HepG2 (cell line): Measurements from ENCODE around the gene KIN. TPM values are rescaled to one million over a fixed set of nuclear protein-coding genes. Genes with fewer than 3 reads are reported as not detected.

Source experiments
- ATAC-seq: fragments of 200-7000 bp; cut with Tn5 transposase; 3 replicates; pipeline ENCODE4 v1.9.1; 2020; ENCODE audit warnings: mild to moderate bottlenecking, moderate library complexity
- BruUV-seq: library from RNA; stranded (reverse); fragments of 400-500 nt; replicated peaks from 2 replicates; lab custom pipeline; 2021; lab: Mats Ljungman, UMichigan
- CTCF ChIA-PET: fragments of 300-600 bp; formaldehyde crosslinking; extraction: SDS; loops from one replicate; lab custom pipeline; 2021; ENCODE audit warnings: low total read pairs, inconsistent platforms, low intra/inter-chr PET ratio; lab: Yijun Ruan, JAX
- POLR2A ChIA-PET: fragments of 350-600 bp; sonication (Branson Sonifier 250); formaldehyde crosslinking; loops from one replicate; lab custom pipeline; 2020; ENCODE audit warnings: antibody characterized with exemption, inconsistent platforms; lab: Yijun Ruan, JAX
- DNase-seq: peaks from one replicate; pipeline ENCODE4 v3.0.0-alpha.2; 2015; ENCODE audit warnings: low spot score
- FAIRE-seq: peaks from 3 replicates; lab custom pipeline; 2011; peaks lifted over from hg19 to GRCh38; lab: Jason Lieb, UNC
- H2AFZ ChIP-seq: one replicate; pipeline ENCODE4 v1.6.1; 2011; ENCODE audit warnings: low read length, inconsistent platforms
- H3K27ac ChIP-seq: fragments of 300-600 bp; 3 replicates; pipeline ENCODE4 v1.8.0; 2011; ENCODE audit warnings: mixed run types, mild to moderate bottlenecking, mixed read lengths, low read length, inconsistent platforms; ENCODE audit not compliant: insufficient read depth; ENCODE audit errors: extremely low read length
- H3K27me3 ChIP-seq, 2 experiments: fragments of 200-600 bp in 1 of 2; 2 replicates in 1 of 2; 3 replicates in 1 of 2; pipeline versions ENCODE4 v1.6.0 to v1.8.0; 2011; ENCODE audit warnings: low read length in 2 of 2, mild to moderate bottlenecking in 2 of 2, moderate library complexity in 2 of 2, inconsistent platforms in 1 of 2; ENCODE audit not compliant: insufficient read depth in 2 of 2, control insufficient read depth in 1 of 2
- H3K36me3 ChIP-seq, 2 experiments: fragments of 200-600 bp in 1 of 2; replicated peaks in 1 of 2; 2 replicates in 1 of 2; 3 replicates in 1 of 2; pipeline versions ENCODE4 v1.5.1 to v1.8.0; 2011; ENCODE audit warnings: low read length in 2 of 2, inconsistent platforms in 1 of 2; ENCODE audit not compliant: insufficient read depth in 2 of 2, control insufficient read depth in 1 of 2
- H3K4me1 ChIP-seq: 2 replicates; pipeline ENCODE4 v1.5.1; 2012; ENCODE audit warnings: low read length, inconsistent platforms; ENCODE audit not compliant: insufficient read depth
- H3K4me2 ChIP-seq: 2 replicates; pipeline ENCODE4 v1.6.0; 2011; ENCODE audit warnings: low read depth, low read length, inconsistent platforms
- H3K4me3 ChIP-seq, 3 experiments: fragments of 200-600 bp in 1 of 3; sonication (generic), shearing (Covaris generic) in 1 of 3; replicated peaks in 1 of 3; 2 replicates each; pipeline ENCODE4 v1.5.1; 2011 to 2016; ENCODE audit warnings: low read length in 3 of 3, inconsistent platforms in 2 of 3, low read depth in 2 of 3, mild to moderate bottlenecking in 2 of 3, control low read depth in 1 of 3, mixed read lengths in 1 of 3; ENCODE audit not compliant: insufficient read depth in 1 of 3
- H3K79me2 ChIP-seq: one replicate; pipeline ENCODE4 v1.6.1; 2011; ENCODE audit warnings: low read length, inconsistent platforms; ENCODE audit not compliant: insufficient read depth
- H3K9ac ChIP-seq: 2 replicates; pipeline ENCODE4 v1.6.0; 2011; ENCODE audit warnings: mild to moderate bottlenecking, low read depth, low read length, inconsistent platforms; ENCODE audit not compliant: insufficient read depth
- H3K9me3 ChIP-seq: 2 replicates; pipeline ENCODE4 v1.5.1; 2012; ENCODE audit warnings: mild to moderate bottlenecking, low read length
- H4K20me1 ChIP-seq: 2 replicates; pipeline ENCODE4 v1.6.0; 2011; ENCODE audit warnings: inconsistent platforms, mild to moderate bottlenecking, low read length, moderate library complexity; ENCODE audit not compliant: insufficient read depth
- CCDC6 ChIP-seq: sonication (generic); formaldehyde crosslinking; IDR thresholded peaks from 2 replicates; pipeline ENCODE4 v1.8.1; 2022; ENCODE audit warnings: mild to moderate bottlenecking, missing genetic modification reagents, moderate library complexity
- CENPT ChIP-seq: sonication (generic); formaldehyde crosslinking; IDR thresholded peaks from 2 replicates; pipeline ENCODE4 v1.8.0; 2022; ENCODE audit warnings: low read depth, mild to moderate bottlenecking, moderate library complexity, missing genetic modification reagents
- CSRNP1 ChIP-seq: sonication (generic); formaldehyde crosslinking; IDR thresholded peaks from 2 replicates; pipeline ENCODE4 v1.8.1; 2023; ENCODE audit warnings: mild to moderate bottlenecking, missing genetic modification reagents
- ELF4 ChIP-seq: sonication (generic); formaldehyde crosslinking; IDR thresholded peaks from 2 replicates; pipeline ENCODE4 v1.5.0; 2020; ENCODE audit warnings: missing genetic modification reagents, mild to moderate bottlenecking, moderate library complexity, borderline replicate concordance
- HOXA7 ChIP-seq: sonication (generic); formaldehyde crosslinking; IDR thresholded peaks from 2 replicates; pipeline ENCODE4 v1.8.1; 2022; ENCODE audit warnings: mild to moderate bottlenecking, missing genetic modification reagents, moderate library complexity
- KDM4B ChIP-seq: sonication (generic); formaldehyde crosslinking; IDR thresholded peaks from 2 replicates; pipeline ENCODE4 v1.4.0; 2020; ENCODE audit warnings: missing genetic modification reagents
- MTA1 ChIP-seq: sonication (generic); formaldehyde crosslinking; IDR thresholded peaks from 2 replicates; pipeline ENCODE4 v1.4.0; 2020; ENCODE audit warnings: missing genetic modification reagents, mild to moderate bottlenecking, borderline replicate concordance
- SNAPC2 ChIP-seq: sonication (generic); formaldehyde crosslinking; IDR thresholded peaks from 2 replicates; pipeline ENCODE4 v1.8.1; 2022; ENCODE audit warnings: mild to moderate bottlenecking, missing genetic modification reagents
- ZNF337 ChIP-seq: sonication (generic); formaldehyde crosslinking; IDR thresholded peaks from 2 replicates; pipeline ENCODE4 v1.5.1; 2020; ENCODE audit warnings: missing genetic modification reagents, low read depth, mild to moderate bottlenecking, borderline replicate concordance
- ZNF460 ChIP-seq: sonication (generic); formaldehyde crosslinking; IDR thresholded peaks from 2 replicates; pipeline ENCODE4 v1.5.1; 2020; ENCODE audit warnings: missing genetic modification reagents, mild to moderate bottlenecking, borderline replicate concordance
- ZNF549 ChIP-seq: sonication (generic); formaldehyde crosslinking; IDR thresholded peaks from 2 replicates; pipeline ENCODE4 v1.5.0; 2020; ENCODE audit warnings: missing genetic modification reagents
- ZNF558 ChIP-seq: sonication (generic); formaldehyde crosslinking; IDR thresholded peaks from 2 replicates; pipeline ENCODE4 v1.9.0; 2022; ENCODE audit warnings: mild to moderate bottlenecking, missing genetic modification reagents, borderline replicate concordance
- ZNF605 ChIP-seq: sonication (generic); formaldehyde crosslinking; IDR thresholded peaks from 2 replicates; pipeline ENCODE4 v1.8.0; 2022; ENCODE audit warnings: mild to moderate bottlenecking, missing genetic modification reagents
- ZNF740 ChIP-seq: sonication (generic); formaldehyde crosslinking; IDR thresholded peaks from 2 replicates; pipeline ENCODE4 v1.4.0; 2020; ENCODE audit warnings: missing genetic modification reagents
- ZNF839 ChIP-seq: sonication (generic); formaldehyde crosslinking; IDR thresholded peaks from 2 replicates; pipeline ENCODE4 v1.4.0; 2020; ENCODE audit warnings: missing genetic modification reagents, mild to moderate bottlenecking, borderline replicate concordance
- ZNF891 ChIP-seq: sonication (generic); formaldehyde crosslinking; IDR thresholded peaks from 2 replicates; pipeline ENCODE4 v1.5.0; 2020; ENCODE audit warnings: mild to moderate bottlenecking, missing genetic modification reagents
- WGBS: methylation state at CpG from one replicate; pipeline ENCODE4 v1.1.6; 2017; ENCODE audit warnings: low lambda C conversion rate; 5-methylcytosine and 5-hydroxymethylcytosine counted together
- in situ Hi-C: cut with HindIII; loops from 2 replicates; pipeline ENCODE4 v1.10.0; 2017; ENCODE audit warnings: low pct_unique_long_range_greater_than_20kb; ENCODE audit not compliant: extremely low pct_ligation_motif_present
- intact Hi-C: fragments of 100-400 bp; cut with micrococcal nuclease; formaldehyde crosslinking; loops from one replicate; pipeline ENCODE4 v1.10.0; 2022; ENCODE audit not compliant: unreplicated experiment
- polyA plus RNA-seq, 8 experiments: library from polyadenylated mRNA; depleted of rRNA in 3 of 8; stranded (reverse) in 7 of 8; unstranded in 1 of 8; fragments of >200 nt; fragmentation: Illumina TruSeq in 4 of 8; extraction: Trizol in 4 of 8; gene quantifications; 2 replicates each; pipeline versions ENCODE4 v1.2.1 to v1.2.3, GENCODE V29; 2011 to 2016; ENCODE audit warnings: low read depth in 4 of 8, missing spikeins in 1 of 8, mixed read lengths in 1 of 8; ENCODE audit not compliant: insufficient read depth in 1 of 8
- total RNA-seq, 5 experiments: library from RNA; depleted of rRNA; stranded (reverse); fragments of >200 nt; fragmentation: Illumina TruSeq; extraction: Trizol; gene quantifications; 2 replicates each; pipeline ENCODE4 v1.2.3, GENCODE V29; 2016; ENCODE audit warnings: low read depth in 1 of 5

The KIN gene
- total and polyA plus RNA-seq, 2 of the 13 experiments (the other 11 are each of a cell fraction or from before 2014, with no cell fraction given): 4.9 to 23.2 TPM

GRCh38 chr10:7788639-7789286 is 970 bp upstream of the KIN start (continued):
- TF ChIP-seq HOXA7 (CRISPR knock-in tag) (no peak), ZNF549 (no peak), MTA1 (0 out of 2 replicates have a peak, but pooled peaks have one; percentile 11)

GRCh38 chr10:7787150-7787856 is 490 bp downstream of the KIN start:
- ChIA-PET POLR2A (interaction anchor here (0.8 to 3.5 kb wide), 17 partner anchors 12 to 262 kb away, joined by 3 to 56 read pairs (median 6); partner anchors contain the start of genes ITIH2 and TAF3), CTCF (no interaction called here)
- Histone ChIP-seq H3K4me2 (peak overlapping the region; percentile 75), H3K9me3 (no peaks in the 10 kb centered on the region), H3K36me3 (peaks cover 1 to 6% of the 10 kb centered on the region in 2 experiments; a peak in 2 of 5 replicates), H3K27ac (peak overlapping the region; percentile 87), H3K4me3 (peak overlapping the region; percentile 72 to 99 (median 96)), H4K20me1 (peaks cover 42% of the 10 kb centered on the region), H3K79me2 (peaks cover 97% of the 10 kb centered on the region)
- no peak for DNase-seq
- BruUV-seq: TSS peak; percentile 80
- TF ChIP-seq ZNF740 (CRISPR knock-in tag) (0 out of 2 replicates have a peak, but pooled peaks have one; percentile 15), ELF4 (CRISPR knock-in tag) (0 out of 2 replicates have a peak, but pooled peaks have one; percentile 16), ZNF337 (CRISPR knock-in tag) (no peak), ZNF839 (CRISPR knock-in tag) (0 out of 2 replicates have a peak, but pooled peaks have one; percentile 25), CCDC6 (CRISPR knock-in tag) (0 out of 2 replicates have a peak, but pooled peaks have one; percentile 5), ZNF460 (no peak), ZNF891 (0 out of 2 replicates have a peak, but pooled peaks have one; percentile 22), ZNF605 (CRISPR knock-in tag) (0 out of 2 replicates have a peak, but pooled peaks have one; percentile 6), CSRNP1 (CRISPR knock-in tag) (peak; percentile 50; the same call in 1 of the 2 replicates), CENPT (no peak), SNAPC2 (CRISPR knock-in tag) (0 out of 2 replicates have a peak, but pooled peaks have one; percentile 35), ZNF558 (CRISPR knock-in tag) (0 out of 2 replicates have a peak, but pooled peaks have one; percentile 16), KDM4B (0 out of 2 replicates have a peak, but pooled peaks have one; percentile 14)
- TF ChIP-seq, all 625 proteins: peak for 10
- Histone ChIP-seq H3K4me1 (peaks cover 54% of the 10 kb centered on the region), H2AFZ (no peak overlapping the region), H3K27me3 (no peaks in the 10 kb centered on the region; a peak in 1 of 5 replicates), H3K9ac (peak overlapping the region; percentile 97)
- intact Hi-C loops (loop anchor here (10.0 kb wide), 1 partner anchor 1517 kb away; no protein-coding TSS in a partner anchor), in situ Hi-C loops (no loop called here)
- FAIRE-seq (no peak), ATAC-seq (peak; percentile 50)
- 1% methylated on average over 10 of the region's 26 CpGs for WGBS
